H1 (cell line): ENCODE results near the gene TPD52L2. TPM values are rescaled to one million over a fixed set of nuclear protein-coding genes. Genes with fewer than 3 reads are reported as not detected.

Source experiments
- ASH2L ChIP-seq: fragments of 200-600, 300-600 bp; sonication (generic); IDR thresholded peaks from one replicate; pipeline ENCODE4 v1.7.1; 2017; ENCODE audit warnings: low read length
- BCL11A ChIP-seq, 2 experiments: IDR thresholded peaks; one replicate each; pipeline ENCODE4 v1.6.1; 2011; ENCODE audit warnings: low read depth in 2 of 2, low read length in 2 of 2, mild to moderate bottlenecking in 2 of 2
- BRCA1 ChIP-seq: IDR thresholded peaks from 2 replicates; pipeline ENCODE4 v1.6.1; 2012; ENCODE audit warnings: low read depth, low read length, improper control_type of control experiment
- CBX5 ChIP-seq: fragments of 300-800, 300-1000 bp; sonication (generic); IDR thresholded peaks from 2 replicates; pipeline ENCODE4 v1.7.1; 2016; ENCODE audit warnings: antibody characterized with exemption, low read length, low read depth
- CBX8 ChIP-seq: fragments of 300-800, 300-1000 bp; sonication (generic); IDR thresholded peaks from 2 replicates; pipeline ENCODE4 v1.7.1; 2016; ENCODE audit warnings: low read depth, low read length, borderline replicate concordance
- CEBPB ChIP-seq: IDR thresholded peaks from 2 replicates; pipeline ENCODE4 v1.6.1; 2012; ENCODE audit warnings: low read depth, low read length
- CHD2 ChIP-seq: IDR thresholded peaks from 2 replicates; pipeline ENCODE4 v1.6.1; 2012; ENCODE audit warnings: low read length, improper control_type of control experiment
- CREB1 ChIP-seq: IDR thresholded peaks from 2 replicates; pipeline ENCODE4 v1.6.1; 2012; ENCODE audit warnings: inconsistent platforms
- CTBP2 ChIP-seq: IDR thresholded peaks from 2 replicates; pipeline ENCODE4 v1.7.0; 2011; ENCODE audit warnings: borderline replicate concordance, mild to moderate bottlenecking, moderate library complexity, mixed read lengths, low read length; ENCODE audit not compliant: insufficient read depth, insufficient read length
- EGR1 ChIP-seq: IDR thresholded peaks from 2 replicates; pipeline ENCODE4 v1.6.1; 2011; ENCODE audit warnings: low read depth, low read length, borderline replicate concordance
- HDAC2 ChIP-seq, 2 experiments: fragments of 300-600 bp in 1 of 2; sonication (generic) in 1 of 2; IDR thresholded peaks; 2 replicates each; pipeline ENCODE4 v1.6.1; 2011 to 2012; ENCODE audit warnings: low read depth in 2 of 2, low read length in 2 of 2, mild to moderate bottlenecking in 2 of 2, moderate library complexity in 2 of 2, borderline replicate concordance in 1 of 2, inconsistent platforms in 1 of 2
- NANOG ChIP-seq: IDR thresholded peaks from 2 replicates; pipeline ENCODE4 v1.6.1; 2011; ENCODE audit warnings: low read length, low read depth, mild to moderate bottlenecking, inconsistent platforms; ENCODE audit not compliant: insufficient read depth, poor library complexity, severe bottlenecking
- NRF1 ChIP-seq: IDR thresholded peaks from 2 replicates; pipeline ENCODE4 v1.6.1; 2011; ENCODE audit warnings: mild to moderate bottlenecking, low read depth, low read length, improper control_type of control experiment
- PHF8 ChIP-seq: fragments of 200-600 bp; sonication (generic); conservative IDR thresholded peaks from 2 replicates; pipeline ENCODE4 v1.7.1; 2012; ENCODE audit warnings: low read depth, mild to moderate bottlenecking, inconsistent platforms, low read length, moderate library complexity
- RFX5 ChIP-seq: IDR thresholded peaks from 2 replicates; pipeline ENCODE4 v1.6.1; 2011; ENCODE audit warnings: low read depth, low read length, improper control_type of control experiment, borderline replicate concordance
- SIRT6 ChIP-seq: IDR thresholded peaks from one replicate; pipeline ENCODE4 v1.7.1; 2012; ENCODE audit warnings: low read length, inconsistent platforms
- SP1 ChIP-seq: IDR thresholded peaks from 2 replicates; pipeline ENCODE4 v1.6.1; 2011; ENCODE audit warnings: low read depth, low read length
- SP2 ChIP-seq: IDR thresholded peaks from 2 replicates; pipeline ENCODE4 v1.6.1; 2012; ENCODE audit warnings: mild to moderate bottlenecking, low read length, inconsistent platforms
- SP4 ChIP-seq: IDR thresholded peaks from 2 replicates; pipeline ENCODE4 v1.6.1; 2012; ENCODE audit warnings: low read length, inconsistent platforms
- TBP ChIP-seq: IDR thresholded peaks from 2 replicates; pipeline ENCODE4 v1.6.1; 2011; ENCODE audit warnings: low read depth, low read length, improper control_type of control experiment
- TCF12 ChIP-seq: IDR thresholded peaks from 2 replicates; pipeline ENCODE4 v1.6.1; 2011; ENCODE audit warnings: low read depth, mild to moderate bottlenecking, low read length
- TEAD4 ChIP-seq: IDR thresholded peaks from 2 replicates; pipeline ENCODE4 v1.6.1; 2012; ENCODE audit warnings: low read depth, low read length, inconsistent platforms, mixed read lengths
- polyA plus RNA-seq, 7 experiments: library from polyadenylated mRNA; depleted of rRNA in 3 of 7; stranded (reverse) in 5 of 7; unstranded in 2 of 7; fragments of >200 nt in 5 of 7; fragments of 200-250 nt in 2 of 7; gene quantifications; 1 replicate in 5 of 7; 2 replicates in 1 of 7; 4 replicates in 1 of 7; pipeline versions ENCODE4 v1.2.1 to v1.2.3, GENCODE V29; 2011 to 2013; ENCODE audit warnings: missing spikeins in 2 of 7, mixed read lengths in 2 of 7
- total RNA-seq: library from RNA; stranded (reverse); fragmentation: NEBNext Ultra II Directional; extraction: Animal tissue kit (Norgen Biotek cat#: 25700); gene quantifications from 2 replicates; pipeline ENCODE4 v1.2.1, GENCODE V29; 2021
- TF ChIP-seq, protein P1 (sequence below), 3 experiments: IDR thresholded peaks; 1 replicate in 2 of 3; 2 replicates in 1 of 3; pipeline versions ENCODE4 v1.5.1 to v1.6.1; 2011; ENCODE audit warnings: low read length in 3 of 3, mild to moderate bottlenecking in 3 of 3, inconsistent platforms in 2 of 3, low read depth in 1 of 3, moderate library complexity in 1 of 3; ENCODE audit not compliant: insufficient read depth in 1 of 3; ENCODE audit errors: control extremely low read depth in 1 of 3
- TF ChIP-seq, protein P2 (sequence below): IDR thresholded peaks from 2 replicates; pipeline ENCODE4 v1.6.1; 2012; ENCODE audit warnings: inconsistent platforms

The TPD52L2 gene
- total and polyA plus RNA-seq, 2 of the 8 experiments (the other 6 are each of a cell fraction or from before 2014, with no cell fraction given): 77.1 to 80.2 TPM

DNA sequence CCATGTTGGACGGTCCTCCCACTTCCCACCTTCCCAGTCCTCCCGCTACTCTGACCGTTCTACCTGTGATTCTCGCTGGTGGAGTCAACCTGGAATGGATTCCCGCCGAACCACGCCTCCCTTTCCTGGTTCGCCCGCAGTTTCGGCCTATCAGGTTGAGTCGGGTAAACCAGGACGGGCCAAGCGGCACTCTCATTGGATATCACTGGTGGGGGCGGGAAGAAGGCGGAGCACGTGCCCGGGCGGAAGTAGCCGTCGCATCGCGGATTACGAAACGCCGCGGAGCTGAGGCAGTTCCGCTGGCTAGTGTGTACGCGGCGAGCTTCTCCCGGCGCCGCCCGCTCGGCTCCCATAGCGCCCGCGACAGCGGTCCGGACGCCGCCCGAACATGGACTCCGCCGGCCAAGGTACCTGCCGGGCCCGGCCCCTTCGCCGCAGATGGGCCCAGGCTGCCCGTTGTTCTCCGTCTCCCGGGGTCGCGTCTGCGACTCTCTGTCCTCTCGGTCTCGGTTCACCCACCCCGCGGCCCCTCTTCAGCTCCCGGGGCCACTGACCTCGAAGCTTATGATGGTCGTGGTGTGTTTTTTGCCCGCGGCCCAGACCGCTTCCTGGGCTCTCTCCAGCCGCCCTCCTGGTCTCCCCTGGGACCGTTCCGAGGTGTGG, at the start of gene TPD52L2 (continued):
- TF ChIP-seq CBX5 (no peak), TCF12 (no peak), PHF8 (peak; percentile 97), BCL11A (IDR thresholded peaks at IDR 0.05; ENCODE audit: low read depth in 2 of 2, low read length in 2 of 2) (no peak), CREB1 (peak; percentile 97), CHD2 (peak; percentile 87), NANOG (no peak), TBP (peak; percentile 94), SP1 (peak; percentile 95), RFX5 (no peak), SP4 (no peak), EGR1 (peak; percentile 5; the same call in 1 of the 2 replicates), CTBP2 (no peak), SIRT6 (no peak), SP2 (peak; percentile 66), ASH2L (peak; percentile 78), CEBPB (peak; percentile 94), HDAC2 (IDR thresholded peaks at IDR 0.05; ENCODE audit: borderline replicate concordance in 1 of 2, low read depth in 2 of 2, low read length in 2 of 2) (0 out of 4 replicates have a peak, but pooled peaks of 1 of the 2 experiments have one; percentile 54), TEAD4 (no peak), CBX8 (no peak), BRCA1 (peak; percentile 40; the same call in 1 of the 2 replicates), NRF1 (no peak)
- TF ChIP-seq, protein P1, sequence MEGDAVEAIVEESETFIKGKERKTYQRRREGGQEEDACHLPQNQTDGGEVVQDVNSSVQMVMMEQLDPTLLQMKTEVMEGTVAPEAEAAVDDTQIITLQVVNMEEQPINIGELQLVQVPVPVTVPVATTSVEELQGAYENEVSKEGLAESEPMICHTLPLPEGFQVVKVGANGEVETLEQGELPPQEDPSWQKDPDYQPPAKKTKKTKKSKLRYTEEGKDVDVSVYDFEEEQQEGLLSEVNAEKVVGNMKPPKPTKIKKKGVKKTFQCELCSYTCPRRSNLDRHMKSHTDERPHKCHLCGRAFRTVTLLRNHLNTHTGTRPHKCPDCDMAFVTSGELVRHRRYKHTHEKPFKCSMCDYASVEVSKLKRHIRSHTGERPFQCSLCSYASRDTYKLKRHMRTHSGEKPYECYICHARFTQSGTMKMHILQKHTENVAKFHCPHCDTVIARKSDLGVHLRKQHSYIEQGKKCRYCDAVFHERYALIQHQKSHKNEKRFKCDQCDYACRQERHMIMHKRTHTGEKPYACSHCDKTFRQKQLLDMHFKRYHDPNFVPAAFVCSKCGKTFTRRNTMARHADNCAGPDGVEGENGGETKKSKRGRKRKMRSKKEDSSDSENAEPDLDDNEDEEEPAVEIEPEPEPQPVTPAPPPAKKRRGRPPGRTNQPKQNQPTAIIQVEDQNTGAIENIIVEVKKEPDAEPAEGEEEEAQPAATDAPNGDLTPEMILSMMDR (IDR thresholded peaks at IDR 0.05; ENCODE audit: control extremely low read depth in 1 of 3, insufficient read depth in 1 of 3, low read depth in 1 of 3, low read length in 3 of 3): no peak
- TF ChIP-seq, protein P2, sequence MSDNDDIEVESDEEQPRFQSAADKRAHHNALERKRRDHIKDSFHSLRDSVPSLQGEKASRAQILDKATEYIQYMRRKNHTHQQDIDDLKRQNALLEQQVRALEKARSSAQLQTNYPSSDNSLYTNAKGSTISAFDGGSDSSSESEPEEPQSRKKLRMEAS: peak; percentile 99
